GM06990 (cell line): ENCODE measurements around the gene PNPLA5.

Experiments used
- DNase-seq: peaks from one replicate; pipeline ENCODE4 v3.0.0-alpha.2; 2011; ENCODE audit not compliant: insufficient read length; ENCODE audit errors: extremely low read depth
- H3K27me3 ChIP-seq: replicated peaks from 2 replicates; pipeline ENCODE4 v1.6.0; 2011; ENCODE audit warnings: low read length; ENCODE audit not compliant: control insufficient read depth, insufficient read depth
- H3K36me3 ChIP-seq: 2 replicates; pipeline ENCODE4 v1.5.1; 2011; ENCODE audit warnings: low read length; ENCODE audit not compliant: control insufficient read depth, insufficient read depth
- H3K4me3 ChIP-seq: replicated peaks from 2 replicates; pipeline ENCODE4 v1.5.1; 2011; ENCODE audit warnings: low read depth, mild to moderate bottlenecking, control low read depth, low read length
- TF ChIP-seq, protein P1 (sequence below): IDR thresholded peaks from 2 replicates; pipeline ENCODE4 v1.5.1; 2011; ENCODE audit warnings: low read length, control low read depth, mild to moderate bottlenecking, inconsistent platforms; ENCODE audit not compliant: insufficient read depth, poor library complexity, severe bottlenecking

PNPLA5 gene

DNA sequence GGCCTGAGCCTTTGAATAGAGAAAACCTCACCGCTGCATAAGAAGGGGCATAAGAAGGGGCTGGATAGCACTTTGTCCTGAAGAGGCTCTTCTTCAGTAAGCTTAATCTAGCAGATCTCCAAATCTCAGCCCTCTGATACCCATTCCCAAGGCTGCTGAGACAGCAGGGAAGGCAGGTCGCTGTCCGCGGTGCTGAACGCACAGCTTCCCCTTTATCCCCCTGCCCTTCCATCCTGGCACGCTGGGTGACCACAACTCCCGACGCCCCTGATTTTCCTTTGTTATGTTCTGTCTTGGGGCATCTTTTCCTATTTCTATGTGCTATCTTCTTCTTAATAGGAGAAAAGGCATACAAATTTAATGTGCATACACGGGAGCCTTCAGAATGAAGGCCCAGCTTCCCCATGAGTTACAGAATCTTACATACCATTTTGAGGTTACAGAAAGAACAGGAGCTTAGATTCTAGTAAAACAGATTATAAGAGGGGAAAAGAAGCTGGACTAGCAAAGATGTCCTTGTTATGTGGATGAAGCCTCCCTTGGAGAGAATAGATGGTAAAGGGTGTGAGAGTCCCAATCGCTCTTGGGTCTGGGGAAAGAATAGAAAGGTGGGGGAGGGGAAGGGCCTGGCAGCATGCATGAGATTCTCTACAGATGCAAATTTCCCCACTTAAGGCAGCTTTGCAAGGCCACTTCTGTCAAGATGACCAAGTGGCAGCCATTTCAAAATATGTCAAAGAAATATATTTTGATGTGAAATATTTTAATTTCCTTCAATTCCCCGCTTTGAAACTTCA lies 23.8 kb downstream of the PNPLA5 start:
- no peaks in the 10 kb centered on the region; the same call in 1 of the 2 replicates for H3K27me3 ChIP-seq
- no peak overlapping the region for H3K4me3 ChIP-seq
- no peaks in the 10 kb centered on the region for H3K36me3 ChIP-seq
- no peak for DNase-seq
- TF ChIP-seq, protein P1, sequence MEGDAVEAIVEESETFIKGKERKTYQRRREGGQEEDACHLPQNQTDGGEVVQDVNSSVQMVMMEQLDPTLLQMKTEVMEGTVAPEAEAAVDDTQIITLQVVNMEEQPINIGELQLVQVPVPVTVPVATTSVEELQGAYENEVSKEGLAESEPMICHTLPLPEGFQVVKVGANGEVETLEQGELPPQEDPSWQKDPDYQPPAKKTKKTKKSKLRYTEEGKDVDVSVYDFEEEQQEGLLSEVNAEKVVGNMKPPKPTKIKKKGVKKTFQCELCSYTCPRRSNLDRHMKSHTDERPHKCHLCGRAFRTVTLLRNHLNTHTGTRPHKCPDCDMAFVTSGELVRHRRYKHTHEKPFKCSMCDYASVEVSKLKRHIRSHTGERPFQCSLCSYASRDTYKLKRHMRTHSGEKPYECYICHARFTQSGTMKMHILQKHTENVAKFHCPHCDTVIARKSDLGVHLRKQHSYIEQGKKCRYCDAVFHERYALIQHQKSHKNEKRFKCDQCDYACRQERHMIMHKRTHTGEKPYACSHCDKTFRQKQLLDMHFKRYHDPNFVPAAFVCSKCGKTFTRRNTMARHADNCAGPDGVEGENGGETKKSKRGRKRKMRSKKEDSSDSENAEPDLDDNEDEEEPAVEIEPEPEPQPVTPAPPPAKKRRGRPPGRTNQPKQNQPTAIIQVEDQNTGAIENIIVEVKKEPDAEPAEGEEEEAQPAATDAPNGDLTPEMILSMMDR, result no peak

DNA sequence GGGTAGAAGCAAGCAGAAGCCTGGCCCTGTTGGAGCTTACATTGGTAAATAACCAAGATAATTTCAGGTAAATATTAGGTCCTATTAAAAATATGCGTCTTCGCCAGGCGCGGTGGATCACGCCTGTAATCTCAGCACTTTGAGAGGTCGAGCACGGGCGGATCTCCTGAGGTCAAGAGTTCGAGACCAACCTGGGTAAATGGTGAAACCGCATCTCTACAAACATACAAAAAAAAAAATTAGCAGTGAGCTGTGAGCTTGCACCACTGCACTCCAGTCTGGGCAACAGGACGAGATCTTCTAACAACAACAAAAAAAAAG lies 29.0 kb downstream of the PNPLA5 start:
- DNase-seq, result no peak
- Histone ChIP-seq H3K4me3 (no peak overlapping the region), H3K36me3 (no peaks in the 10 kb centered on the region), H3K27me3 (no peaks in the 10 kb centered on the region; the same call in 1 of the 2 replicates)
- TF ChIP-seq, protein P1, result no peak

DNA sequence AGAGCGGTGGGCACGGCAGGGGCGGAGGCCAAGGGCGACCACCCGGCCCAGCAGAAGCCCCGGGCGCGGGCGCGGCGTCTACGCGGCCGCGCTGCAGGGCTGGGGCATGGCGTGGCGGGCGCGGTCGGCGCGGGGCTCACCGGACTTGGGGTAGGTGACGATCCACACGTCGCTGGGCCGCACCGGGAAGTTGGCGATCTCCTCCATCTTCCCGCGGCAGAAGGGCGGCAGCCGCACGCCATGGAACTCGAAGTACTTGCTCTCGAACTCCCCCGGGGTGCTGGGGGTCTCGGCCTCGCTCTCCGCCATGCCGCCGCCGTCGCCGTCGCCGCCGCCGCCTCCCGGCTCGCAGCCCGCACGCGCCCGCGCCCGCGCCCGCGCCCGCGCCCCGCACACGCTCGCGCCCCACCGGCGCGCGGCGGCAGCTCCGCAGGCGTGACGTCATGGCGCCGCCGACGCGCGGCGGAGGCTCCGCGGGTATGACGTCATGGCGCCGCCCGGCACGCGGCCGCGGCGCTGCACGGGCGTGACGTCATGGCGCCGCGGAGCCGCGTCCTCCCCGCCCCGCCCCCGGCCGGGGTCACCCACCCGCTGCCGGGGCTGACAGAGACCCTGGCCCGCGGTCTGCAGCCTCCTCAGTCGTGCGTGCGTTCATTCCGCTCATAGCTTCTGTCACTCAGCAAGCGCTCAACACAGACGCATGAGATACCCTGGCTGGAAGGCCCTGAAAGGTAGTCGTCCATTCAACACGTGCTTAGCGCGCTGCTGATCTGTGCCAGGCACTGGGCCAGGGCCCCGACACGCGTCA lies 29.5 kb downstream of the PNPLA5 start, which contains the start of gene SULT4A1:
Gene SULT4A1 (minus strand): TSS at position 440 of the 808 bp plus-strand sequence. CDS start 131 bp downstream, at position 309.
- Histone ChIP-seq H3K4me3 (no peak within 1 kb of the TSS), H3K36me3 (no peaks in the 10 kb centered on the region), H3K27me3 (no peaks in the 10 kb centered on the region; the same call in 1 of the 2 replicates)
- TF ChIP-seq, protein P1, result no peak
- no peak for DNase-seq

DNA sequence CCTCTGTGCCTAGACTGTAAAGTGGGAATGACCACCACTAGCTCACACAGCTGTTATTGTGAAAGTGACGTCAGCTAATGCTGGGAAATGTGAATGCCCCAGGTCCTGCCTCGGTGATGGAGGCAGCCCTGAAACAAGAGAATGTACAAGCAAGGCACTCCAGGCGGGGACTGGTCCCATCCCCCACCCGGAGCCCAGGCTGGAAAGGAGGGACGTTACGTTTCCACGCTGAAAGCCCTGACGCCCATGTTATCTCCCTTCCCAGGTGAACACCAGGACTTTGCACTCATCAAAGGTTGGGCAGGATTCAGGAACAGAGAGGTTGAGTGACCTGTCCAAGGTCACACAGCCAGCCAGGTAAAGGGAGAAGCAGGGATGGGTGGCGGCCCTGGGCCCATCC lies 30.3 kb downstream of the PNPLA5 start:
- Histone ChIP-seq H3K36me3 (no peaks in the 10 kb centered on the region), H3K27me3 (no peaks in the 10 kb centered on the region; the same call in 1 of the 2 replicates), H3K4me3 (no peak overlapping the region)
- DNase-seq, result no peak
- TF ChIP-seq, protein P1, result no peak

DNA sequence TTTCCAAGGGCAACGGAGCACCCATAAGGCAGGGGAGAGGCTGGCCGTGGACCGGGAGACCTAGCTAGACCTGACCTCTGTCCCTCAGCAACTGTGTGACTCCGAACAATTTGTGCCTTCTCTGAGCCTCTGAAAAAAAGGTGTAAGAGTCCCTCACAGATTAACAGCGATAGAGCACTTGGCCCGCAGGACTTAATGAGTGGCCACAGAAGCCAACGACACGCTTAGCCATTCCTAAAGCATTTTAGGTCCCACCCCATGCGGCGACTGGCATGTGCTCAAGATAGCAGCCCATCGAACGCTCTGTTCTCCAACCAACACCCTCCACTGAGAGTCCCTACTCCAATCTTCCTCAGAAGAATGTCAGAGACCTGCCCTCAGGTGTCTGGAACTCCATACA lies 31.0 kb downstream of the PNPLA5 start:
- TF ChIP-seq, protein P1, result no peak
- Histone ChIP-seq H3K36me3 (no peaks in the 10 kb centered on the region), H3K4me3 (no peak overlapping the region), H3K27me3 (no peaks in the 10 kb centered on the region; the same call in 1 of the 2 replicates)
- DNase-seq, result no peak
